ENCODE results near the gene CYP8B1. TPM values are rescaled to one million over a fixed set of nuclear protein-coding genes. Genes with fewer than 3 reads are reported as not detected.

Gene CYP8B1
- total and polyA plus RNA-seq, 8 donors: 0.14 to 0.46 (median 0.24) TPM; not detected in 2

- TF ChIP-seq CTCF (IDR thresholded peaks at IDR 0.05): no peak
- Histone ChIP-seq H3K9me3 (no peaks in the 10 kb centered on the region), H3K4me3 (no peak overlapping the region), H3K36me3 (no peaks in the 10 kb centered on the region), H3K27me3 (no peaks in the 10 kb centered on the region), H3K4me1 (no peaks in the 10 kb centered on the region), H3K27ac (no peak overlapping the region)
- intact Hi-C loops (cut with DNase I): no loop called here
- ATAC-seq (no peak), DNase-seq (no peak)
Observed at GRCh38 chr3:42853056-42853455, 22.6 kb downstream of the CYP8B1 start.

GRCh38 chr3:42852441-42852840, 23.2 kb downstream of the CYP8B1 start:
- Histone ChIP-seq H3K36me3 (no peaks in the 10 kb centered on the region), H3K27ac (peak overlapping the region in 1 of 2 donors; percentile 41), H3K4me1 (peaks cover 0 to 1% of the 10 kb centered on the region in 2 donors), H3K9me3 (no peaks in the 10 kb centered on the region), H3K4me3 (no peak overlapping the region), H3K27me3 (no peaks in the 10 kb centered on the region)
- peak; percentile 45 for ATAC-seq
- DNase-seq: no peak
- intact Hi-C loops (cut with DNase I): no loop called here
- no peak for TF ChIP-seq CTCF (IDR thresholded peaks at IDR 0.05)

- no peak for TF ChIP-seq CTCF (IDR thresholded peaks at IDR 0.05)
- peaks cover 0 to 12% of the 10 kb centered on the region in 2 donors for H3K4me1 ChIP-seq
- H3K27me3 ChIP-seq: no peaks in the 10 kb centered on the region
- intact Hi-C loops (cut with DNase I): no loop called here
- no peak for ATAC-seq
- H3K9me3 ChIP-seq: no peaks in the 10 kb centered on the region
- no peak overlapping the region for H3K27ac ChIP-seq
- H3K36me3 ChIP-seq: no peaks in the 10 kb centered on the region
- H3K4me3 ChIP-seq: no peak overlapping the region
- DNase-seq: no peak
Observed at GRCh38 chr3:42851228-42851834, 24.3 kb downstream of the CYP8B1 start.

GRCh38 chr3:42850263-42850662, 25.4 kb downstream of the CYP8B1 start:
- Histone ChIP-seq H3K36me3 (no peaks in the 10 kb centered on the region), H3K4me1 (peaks cover 0 to 14% of the 10 kb centered on the region in 2 donors), H3K27me3 (no peaks in the 10 kb centered on the region), H3K27ac (no peak overlapping the region), H3K4me3 (no peak overlapping the region), H3K9me3 (no peaks in the 10 kb centered on the region)
- no peak for TF ChIP-seq CTCF (IDR thresholded peaks at IDR 0.05)
- intact Hi-C loops (cut with DNase I): no loop called here
- ATAC-seq (no peak), DNase-seq (no peak)

- no peak overlapping the region for H3K27ac ChIP-seq
- intact Hi-C loops (cut with DNase I): no loop called here
- H3K9me3 ChIP-seq: no peaks in the 10 kb centered on the region
Observed at GRCh38 chr3:42849017-42849416, 26.7 kb downstream of the CYP8B1 start.

More at GRCh38 chr3:42849017-42849416, 26.7 kb downstream of the CYP8B1 start:
- H3K36me3 ChIP-seq: no peaks in the 10 kb centered on the region
- peaks cover 0 to 14% of the 10 kb centered on the region in 2 donors for H3K4me1 ChIP-seq
- no peak for TF ChIP-seq CTCF (IDR thresholded peaks at IDR 0.05)
- ATAC-seq (no peak), DNase-seq (no peak)
- no peaks in the 10 kb centered on the region for H3K27me3 ChIP-seq
- H3K4me3 ChIP-seq: no peak overlapping the region
